Limb (tissue), 2 donors: ENCODE measurements around the gene MTHFD1L.
"Not testable (repeated sequence)": the region's sequence is repeated elsewhere in the genome, so short reads cannot be mapped to it uniquely, and the experiment has no call there.

ENCODE experiments used
- DNase-seq, 2 donors: peaks; one replicate each; pipeline ENCODE4 v3.0.0-alpha.2; 2016; ENCODE audit errors: extremely low spot score in 2 of 2

The MTHFD1L gene

GRCh38 chr6:151092591-151092990 lies 227.1 kb downstream of the MTHFD1L start:
- DNase-seq: no peak

- no peak for DNase-seq
These were observed 228.2 kb downstream of the MTHFD1L start for GRCh38 chr6:151093706-151094105.

- no peak for DNase-seq
These were observed 230.2 kb downstream of the MTHFD1L start for GRCh38 chr6:151095538-151096254.

- DNase-seq: no peak
These were observed 230.7 kb downstream of the MTHFD1L start for GRCh38 chr6:151096255-151096612.

GRCh38 chr6:151096691-151097606 lies 231.4 kb downstream of the MTHFD1L start:
- no peak for DNase-seq

- no peak for DNase-seq
These were observed 232.7 kb downstream of the MTHFD1L start for GRCh38 chr6:151098166-151098565.

- DNase-seq: no peak
These were observed 234.8 kb downstream of the MTHFD1L start for GRCh38 chr6:151100326-151100725.

GRCh38 chr6:151101161-151101815 lies 235.8 kb downstream of the MTHFD1L start:
- no peak for DNase-seq

GRCh38 chr6:151101816-151102694 lies 236.6 kb downstream of the MTHFD1L start:
- no peak for DNase-seq

- DNase-seq: no peak
These were observed 237.8 kb downstream of the MTHFD1L start for GRCh38 chr6:151103266-151103665.

- DNase-seq: no peak
These were observed 242.5 kb downstream of the MTHFD1L start for GRCh38 chr6:151107897-151108427.

GRCh38 chr6:151108548-151108947 lies 243.0 kb downstream of the MTHFD1L start:
- DNase-seq: no peak

- no peak for DNase-seq
These were observed 243.9 kb downstream of the MTHFD1L start for GRCh38 chr6:151109361-151109760.

- no peak for DNase-seq
These were observed 244.5 kb downstream of the MTHFD1L start for GRCh38 chr6:151109869-151110575.

- DNase-seq: no peak
These were observed 245.0 kb downstream of the MTHFD1L start for GRCh38 chr6:151110576-151110905.

GRCh38 chr6:151111670-151112069 lies 246.2 kb downstream of the MTHFD1L start:
- no peak for DNase-seq

GRCh38 chr6:151112130-151112529 lies 246.6 kb downstream of the MTHFD1L start:
- peak; percentile 22 to 36 for DNase-seq

GRCh38 chr6:151112884-151113283 lies 247.4 kb downstream of the MTHFD1L start:
- not testable (repeated sequence) for DNase-seq

GRCh38 chr6:151113641-151114040 lies 248.1 kb downstream of the MTHFD1L start:
- DNase-seq: no peak

- DNase-seq: no peak
These were observed 253.1 kb downstream of the MTHFD1L start for GRCh38 chr6:151118461-151119123.
